Muscle layer of colon (tissue), 2 donors: ENCODE measurements around the gene REEP1.

Source experiments
- H3K27ac ChIP-seq: one replicate; pipeline ENCODE4 v1.7.0; 2013; ENCODE audit warnings: low read depth, mild to moderate bottlenecking, low read length, moderate library complexity
- H3K27me3 ChIP-seq, 2 donors: one replicate each; pipeline ENCODE4 v1.7.0; 2013; ENCODE audit warnings: low read length in 2 of 2, mild to moderate bottlenecking in 2 of 2; ENCODE audit not compliant: insufficient read depth in 2 of 2, control insufficient read depth in 1 of 2
- H3K36me3 ChIP-seq: one replicate; pipeline ENCODE4 v1.7.0; 2013; ENCODE audit warnings: mild to moderate bottlenecking, low read length; ENCODE audit not compliant: insufficient read depth
- H3K4me1 ChIP-seq: one replicate; pipeline ENCODE4 v1.7.0; 2013; ENCODE audit warnings: mild to moderate bottlenecking, low read length; ENCODE audit not compliant: insufficient read depth
- H3K4me3 ChIP-seq, 2 donors: one replicate each; pipeline ENCODE4 v1.7.0; 2013; ENCODE audit warnings: low read length in 2 of 2, low read depth in 1 of 2, mild to moderate bottlenecking in 1 of 2, moderate library complexity in 1 of 2
- H3K9ac ChIP-seq: one replicate; pipeline ENCODE4 v1.7.0; 2013; ENCODE audit warnings: low read length
- H3K9me3 ChIP-seq: one replicate; pipeline ENCODE4 v1.7.0; 2013; ENCODE audit warnings: mild to moderate bottlenecking, low read length
- donor health status: abdominal sarcoma.
- donor health status: Adenocarcinoma of cecum.

The REEP1 gene

DNA sequence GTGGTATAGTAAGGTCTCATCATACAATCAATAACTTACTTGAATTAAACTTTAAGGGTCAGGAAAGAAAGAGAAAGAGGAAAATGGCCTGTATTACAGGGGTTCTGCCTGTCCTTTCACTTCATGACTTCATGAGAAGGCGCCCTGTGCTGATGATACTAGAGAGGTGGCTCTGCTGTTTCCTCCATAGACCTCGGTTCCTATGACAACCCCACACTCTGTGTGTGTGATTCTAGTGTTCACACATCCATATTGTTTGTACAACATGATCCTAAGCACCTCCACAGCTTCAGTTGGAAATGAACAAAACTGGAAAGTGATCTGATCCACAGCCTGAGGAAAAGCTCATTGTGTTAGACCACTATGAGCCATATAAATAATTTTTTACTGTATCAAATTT, 7.0 kb upstream of the REEP1 start:
- Histone ChIP-seq H3K4me3 (no peak overlapping the region), H3K9me3 (no peaks in the 10 kb centered on the region), H3K36me3 (no peaks in the 10 kb centered on the region), H3K9ac (no peak overlapping the region), H3K27me3 (no peaks in the 10 kb centered on the region), H3K27ac (no peak overlapping the region), H3K4me1 (no peaks in the 10 kb centered on the region)

DNA sequence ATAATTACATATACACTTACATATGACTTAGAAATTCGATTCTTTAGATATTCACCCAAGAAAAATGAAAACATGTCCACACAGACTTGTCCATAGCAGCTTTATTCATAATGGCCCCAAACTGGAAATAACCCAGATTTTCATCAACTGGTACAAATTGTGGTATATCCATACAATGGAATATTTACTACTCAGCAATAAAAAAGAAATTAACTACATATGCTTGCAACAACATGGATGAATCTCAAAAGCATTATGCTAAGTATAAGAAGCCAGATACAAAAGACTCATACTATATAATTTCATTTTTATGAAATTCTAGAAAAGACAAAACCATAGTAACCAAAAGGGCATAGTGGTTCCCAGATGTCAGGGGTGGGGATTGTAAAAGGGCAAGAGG, 5.1 kb upstream of the REEP1 start:
- Histone ChIP-seq H3K27me3 (no peaks in the 10 kb centered on the region), H3K9me3 (no peaks in the 10 kb centered on the region)

DNA sequence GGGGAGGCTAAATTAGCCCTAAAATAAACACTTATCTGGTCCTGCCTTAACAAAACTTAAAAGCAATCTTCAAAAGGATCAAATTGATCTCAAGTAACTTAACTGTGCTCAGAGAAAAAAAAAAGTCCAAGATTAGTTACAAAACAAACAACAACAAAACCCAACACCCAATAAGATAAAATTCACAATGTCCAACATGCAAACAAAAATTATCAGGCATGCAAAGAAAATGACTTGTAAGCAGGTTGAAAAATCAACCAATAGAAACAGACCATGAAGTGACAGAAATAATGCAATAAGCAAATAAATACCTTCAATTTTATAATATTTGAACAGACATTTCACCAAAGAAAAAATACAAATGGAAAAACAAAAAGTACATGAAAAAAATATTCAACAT, 4.0 kb upstream of the REEP1 start:
- Histone ChIP-seq H3K36me3 (no peaks in the 10 kb centered on the region), H3K9ac (no peak overlapping the region), H3K27ac (no peak overlapping the region), H3K9me3 (no peaks in the 10 kb centered on the region), H3K4me1 (peaks cover 9% of the 10 kb centered on the region), H3K4me3 (no peak overlapping the region), H3K27me3 (peaks cover 0 to 5% of the 10 kb centered on the region in 2 donors)

More for the DNA sequence above, 5.1 kb upstream of the REEP1 start:
- H3K4me1 ChIP-seq: peaks cover 6% of the 10 kb centered on the region
- no peak overlapping the region for H3K4me3 ChIP-seq
- H3K36me3 ChIP-seq: no peaks in the 10 kb centered on the region
- no peak overlapping the region for H3K27ac ChIP-seq
- no peak overlapping the region for H3K9ac ChIP-seq

DNA sequence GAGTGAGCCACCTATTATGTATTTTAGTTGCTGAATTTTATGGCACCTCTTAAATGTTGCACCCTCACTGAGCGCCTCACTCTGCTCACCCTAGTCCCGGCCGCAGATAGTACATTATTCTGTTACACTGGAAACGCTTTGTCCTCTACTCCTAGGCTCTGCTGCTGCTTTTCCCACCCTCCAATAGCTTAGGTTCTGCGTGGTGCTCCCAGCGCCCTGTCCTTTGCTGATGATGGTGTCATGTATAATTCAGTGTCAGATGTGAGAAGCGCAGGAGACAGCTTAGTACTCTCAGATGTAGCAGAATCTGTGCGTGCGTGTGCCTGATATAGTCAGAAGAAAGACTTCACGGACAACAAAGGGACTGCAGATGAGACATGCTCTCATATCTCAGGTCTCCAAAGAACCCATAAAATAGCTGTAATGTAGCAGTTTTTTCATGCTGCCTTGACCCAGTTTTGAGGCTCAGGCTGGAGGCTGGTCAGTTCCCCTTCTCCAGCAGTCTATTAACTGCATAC, 1.4 kb upstream of the REEP1 start:
- no peaks in the 10 kb centered on the region for H3K9me3 ChIP-seq
- H3K27me3 ChIP-seq: peaks cover 0 to 10% of the 10 kb centered on the region in 2 donors
- no peak overlapping the region for H3K27ac ChIP-seq

DNA sequence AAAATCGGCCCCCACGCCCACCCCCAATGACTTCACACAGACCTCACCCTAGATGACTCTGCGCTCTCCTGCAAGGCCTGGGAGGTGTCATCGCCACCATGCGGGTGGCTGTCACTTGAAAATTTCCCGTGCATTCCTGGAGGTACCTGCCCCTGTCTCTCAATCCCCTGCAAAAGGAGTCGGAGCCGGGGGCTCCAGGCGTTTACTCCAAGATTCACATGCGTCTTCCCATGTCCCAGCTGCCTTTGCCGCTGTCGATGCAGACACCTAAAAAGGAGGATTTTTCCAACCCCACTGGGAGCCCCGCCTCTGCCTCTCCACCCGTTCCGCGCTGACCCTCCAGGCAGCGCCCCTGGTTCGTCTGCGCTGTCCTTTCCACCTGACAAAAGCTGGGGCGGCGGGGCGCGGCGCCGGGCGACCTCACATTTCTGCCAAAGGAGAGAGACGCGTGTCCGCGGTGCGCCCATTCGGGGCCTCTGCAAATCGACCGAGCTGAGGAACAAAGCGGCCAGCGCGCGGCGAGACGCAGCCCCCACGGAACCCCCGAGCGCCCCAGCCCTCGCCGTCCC, 667 bp downstream of the REEP1 start:
- Histone ChIP-seq H3K27me3 (peaks cover 0 to 10% of the 10 kb centered on the region in 2 donors), H3K36me3 (no peaks in the 10 kb centered on the region), H3K27ac (peak overlapping the region; percentile 84), H3K9me3 (no peaks in the 10 kb centered on the region), H3K9ac (peak overlapping the region; percentile 43), H3K4me1 (peaks cover 31% of the 10 kb centered on the region), H3K4me3 (peak overlapping the region; percentile 51 to 76)

More for the DNA sequence above, 1.4 kb upstream of the REEP1 start:
- Histone ChIP-seq H3K4me3 (no peak overlapping the region), H3K4me1 (peaks cover 22% of the 10 kb centered on the region), H3K36me3 (no peaks in the 10 kb centered on the region), H3K9ac (no peak overlapping the region)

DNA sequence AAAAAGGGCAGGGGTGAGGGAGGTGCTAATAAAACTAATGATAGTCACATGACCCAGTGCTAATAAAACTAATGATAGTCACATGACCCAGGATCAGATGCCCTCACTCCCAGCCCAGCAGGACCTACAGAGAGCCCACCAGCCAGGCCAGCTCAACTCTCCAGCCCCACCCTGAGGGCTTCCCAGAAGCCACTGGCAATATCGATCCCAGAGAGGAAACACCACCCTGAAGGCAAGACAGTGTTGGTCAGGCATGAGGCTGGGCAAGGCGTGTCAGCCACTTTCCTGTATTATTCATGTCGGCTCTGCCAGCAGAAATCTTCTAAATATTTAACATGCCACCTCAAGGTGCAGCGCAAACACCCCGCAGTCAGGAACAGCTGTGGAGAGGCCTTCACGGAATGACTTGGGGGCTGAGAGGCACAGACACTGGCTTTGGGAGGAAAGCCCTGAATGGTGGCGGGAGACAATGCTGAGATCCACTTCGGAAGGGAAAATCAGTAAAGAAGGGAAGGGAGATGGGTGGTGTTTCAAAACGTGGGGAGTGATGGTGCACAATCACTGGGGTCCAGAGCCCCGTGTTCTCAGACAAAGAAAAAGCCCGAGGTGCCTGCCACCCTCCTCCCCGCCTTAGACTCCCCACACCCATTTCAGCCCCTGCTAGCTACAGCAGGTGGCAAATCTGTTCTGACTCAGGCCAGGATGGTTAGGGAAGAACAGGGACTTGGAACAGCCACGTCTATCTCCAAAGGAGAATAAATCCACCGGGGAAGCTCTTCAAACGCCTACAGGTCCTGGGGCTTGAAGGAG, 1.4 kb downstream of the REEP1 start:
- H3K27me3 ChIP-seq: peaks cover 0 to 10% of the 10 kb centered on the region in 2 donors
- H3K9me3 ChIP-seq: no peaks in the 10 kb centered on the region
- H3K27ac ChIP-seq: peak overlapping the region; percentile 16
- peaks cover 31% of the 10 kb centered on the region for H3K4me1 ChIP-seq
- H3K9ac ChIP-seq: peak overlapping the region; percentile 43
- H3K36me3 ChIP-seq: no peaks in the 10 kb centered on the region
- peak overlapping the region; percentile 51 to 76 for H3K4me3 ChIP-seq

DNA sequence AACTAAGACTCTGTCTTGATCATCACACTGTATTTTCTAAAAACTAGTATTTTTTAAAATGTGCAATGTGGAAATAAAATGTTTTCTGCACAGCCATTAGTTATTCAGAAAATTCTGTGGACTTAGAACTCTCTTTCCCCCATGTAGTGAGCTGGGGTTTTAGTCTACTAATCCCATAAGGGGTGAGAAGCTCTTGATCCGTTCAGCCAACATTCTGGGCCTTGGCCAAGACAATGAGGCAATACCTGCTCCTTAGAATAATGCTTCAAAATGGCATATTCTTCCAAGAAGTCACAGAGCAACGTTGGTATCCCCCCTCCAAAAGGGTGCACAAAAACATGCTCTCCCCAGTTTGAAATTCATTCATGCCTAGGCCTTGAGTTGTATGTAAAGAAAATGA, 4.0 kb downstream of the REEP1 start:
- H3K4me1 ChIP-seq: peaks cover 31% of the 10 kb centered on the region
- no peak overlapping the region for H3K27ac ChIP-seq

DNA sequence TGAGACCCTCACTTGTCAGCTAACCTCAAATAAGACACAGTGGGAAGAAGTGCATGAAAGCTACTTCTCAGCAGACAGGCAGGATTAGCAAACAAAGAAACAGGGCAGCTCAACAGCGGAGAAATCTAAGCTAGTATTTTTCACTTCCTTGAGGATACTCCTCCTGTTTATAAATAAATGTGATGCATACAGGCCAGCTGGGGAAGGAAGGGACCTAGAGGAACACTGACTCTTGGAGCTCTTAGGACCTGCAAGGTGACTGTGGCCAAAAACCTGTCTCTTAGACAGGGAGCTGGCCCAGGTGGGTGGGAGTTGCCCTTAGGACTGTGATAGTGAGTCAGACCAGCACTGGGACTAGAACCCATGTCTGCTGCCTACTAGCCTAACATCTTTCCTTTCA, 4.8 kb downstream of the REEP1 start:
- Histone ChIP-seq H3K27me3 (peaks cover 0 to 10% of the 10 kb centered on the region in 2 donors), H3K27ac (no peak overlapping the region), H3K9me3 (no peaks in the 10 kb centered on the region), H3K4me1 (peaks cover 29% of the 10 kb centered on the region), H3K36me3 (no peaks in the 10 kb centered on the region), H3K9ac (no peak overlapping the region), H3K4me3 (no peak overlapping the region)

More for the DNA sequence above, 4.0 kb downstream of the REEP1 start:
- peaks cover 0 to 10% of the 10 kb centered on the region in 2 donors for H3K27me3 ChIP-seq
- H3K4me3 ChIP-seq: no peak overlapping the region
- H3K9ac ChIP-seq: no peak overlapping the region
- H3K9me3 ChIP-seq: no peaks in the 10 kb centered on the region
- no peaks in the 10 kb centered on the region for H3K36me3 ChIP-seq

DNA sequence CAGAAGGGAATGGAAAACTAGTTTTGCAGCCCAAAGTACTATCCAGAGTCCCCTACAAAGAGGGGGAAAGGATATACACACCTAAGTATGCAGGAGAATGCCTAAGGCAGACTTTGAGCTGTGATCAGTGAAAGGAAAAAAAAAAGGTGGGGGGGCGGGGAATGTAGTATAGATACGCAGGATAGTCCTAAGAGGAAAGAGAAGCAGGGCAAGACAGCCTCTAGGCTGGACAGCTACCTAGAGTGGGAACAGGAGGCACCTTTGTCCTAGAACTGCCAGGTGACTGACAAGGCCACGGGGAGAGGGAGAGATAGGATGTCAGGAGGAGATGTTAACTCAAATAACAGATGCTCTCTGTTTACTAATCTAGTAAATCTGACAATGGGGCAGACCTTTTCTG, 6.0 kb downstream of the REEP1 start:
- no peaks in the 10 kb centered on the region for H3K36me3 ChIP-seq
- H3K27me3 ChIP-seq: peaks cover 0 to 4% of the 10 kb centered on the region in 2 donors
- H3K27ac ChIP-seq: no peak overlapping the region
- H3K9me3 ChIP-seq: no peaks in the 10 kb centered on the region
- H3K4me1 ChIP-seq: peaks cover 29% of the 10 kb centered on the region
- no peak overlapping the region for H3K4me3 ChIP-seq
- no peak overlapping the region for H3K9ac ChIP-seq

DNA sequence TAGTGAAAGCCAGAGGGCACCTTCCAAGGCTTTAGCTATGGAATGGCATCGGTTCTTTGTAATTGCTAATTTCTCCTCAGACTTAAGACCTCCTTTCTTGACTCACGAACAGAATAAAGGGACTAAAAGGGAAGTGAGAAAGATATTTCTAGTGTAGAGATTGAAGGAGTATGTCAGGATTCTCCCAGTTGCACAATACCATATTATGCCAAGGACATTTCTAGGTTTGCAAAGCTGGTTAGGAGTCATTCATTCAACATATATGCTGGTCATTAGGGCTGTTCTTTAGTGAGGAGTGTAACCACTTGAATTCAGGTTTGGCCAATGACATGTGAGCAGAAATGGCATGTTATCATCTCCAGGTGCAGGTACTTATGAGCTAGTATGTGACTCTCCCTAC, 7.4 kb downstream of the REEP1 start:
- Histone ChIP-seq H3K27me3 (no peaks in the 10 kb centered on the region), H3K36me3 (no peaks in the 10 kb centered on the region), H3K27ac (no peak overlapping the region), H3K9me3 (no peaks in the 10 kb centered on the region), H3K4me3 (no peak overlapping the region), H3K9ac (no peak overlapping the region), H3K4me1 (peaks cover 22% of the 10 kb centered on the region)

DNA sequence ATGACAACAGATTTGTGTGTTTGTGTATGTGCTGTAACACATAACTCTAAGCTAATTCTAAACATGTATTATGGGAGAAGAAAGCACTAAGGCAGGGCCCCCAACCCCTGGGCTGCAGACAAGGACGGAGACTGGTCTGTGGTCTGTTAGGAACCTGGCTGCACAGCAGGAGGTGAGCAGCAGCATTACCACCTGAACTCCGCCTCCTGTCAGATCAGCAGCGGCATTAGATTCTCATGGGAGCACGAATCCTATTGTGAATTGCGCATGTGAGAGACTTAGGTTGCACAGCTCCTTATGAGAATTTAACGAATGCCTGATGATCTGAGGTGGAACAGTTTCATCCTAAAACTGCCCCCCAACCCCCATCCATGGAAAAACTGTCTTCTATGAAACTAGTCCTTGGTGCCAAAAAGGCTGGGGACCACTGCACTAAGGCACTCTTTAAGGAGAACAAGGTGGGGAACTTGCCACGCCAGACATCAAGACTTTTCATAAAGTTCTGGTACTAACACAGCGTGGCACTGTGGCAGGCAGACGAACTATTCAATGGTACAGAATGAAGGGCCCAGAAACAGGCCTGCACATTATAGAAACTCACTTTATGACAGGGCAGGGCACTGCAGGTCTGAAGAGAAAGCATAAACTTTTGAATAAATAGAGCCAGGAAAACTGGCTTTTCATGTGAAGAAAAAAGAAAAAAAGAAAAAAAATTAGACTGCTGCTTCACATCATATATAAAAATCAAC, 14.0 kb downstream of the REEP1 start:
- Histone ChIP-seq H3K9me3 (no peaks in the 10 kb centered on the region), H3K27me3 (no peaks in the 10 kb centered on the region), H3K36me3 (no peaks in the 10 kb centered on the region), H3K4me3 (no peak overlapping the region), H3K9ac (no peak overlapping the region), H3K27ac (no peak overlapping the region), H3K4me1 (peaks cover 7% of the 10 kb centered on the region)
